HG03039 (cell line): ENCODE measurements around the gene GTF2A1L.
"Not testable (repeated sequence)": the region's sequence is repeated elsewhere in the genome, so short reads cannot be mapped to it uniquely, and the experiment has no call there.

Experiments used
- ATAC-seq: cut with Tn5 transposase; IDR thresholded peaks from one replicate; pipeline ENCODE4 v1.9.1; 2021; ENCODE audit warnings: mild to moderate bottlenecking, moderate library complexity; ENCODE audit not compliant: unreplicated experiment

Gene GTF2A1L

GRCh38 chr2:48617618-48618017 lies at the start of gene GTF2A1L:
Gene GTF2A1L, plus strand, starts transcription at chr2:48617856. Its CDS starts 19 bp downstream, at chr2:48617875.
- ATAC-seq: no peak

GRCh38 chr2:48568547-48568946 lies 49.1 kb upstream of the GTF2A1L start:
- ATAC-seq: no peak

- no peak for ATAC-seq
Observed at GRCh38 chr2:48569433-48569832, 48.2 kb upstream of the GTF2A1L start.

- ATAC-seq: no peak
Observed at GRCh38 chr2:48572816-48573215, 44.8 kb upstream of the GTF2A1L start.

GRCh38 chr2:48574353-48575287 lies 43.0 kb upstream of the GTF2A1L start:
- ATAC-seq: no peak

GRCh38 chr2:48578313-48578712 lies 39.3 kb upstream of the GTF2A1L start:
- ATAC-seq: no peak

GRCh38 chr2:48583961-48584360 lies 33.7 kb upstream of the GTF2A1L start:
- no peak for ATAC-seq

- ATAC-seq: no peak
Observed at GRCh38 chr2:48584551-48584950, 33.1 kb upstream of the GTF2A1L start.

GRCh38 chr2:48586433-48586832 lies 31.2 kb upstream of the GTF2A1L start:
- ATAC-seq: no peak

GRCh38 chr2:48587560-48587959 lies 30.1 kb upstream of the GTF2A1L start:
- no peak for ATAC-seq

- ATAC-seq: no peak
Observed at GRCh38 chr2:48587961-48588360, 29.7 kb upstream of the GTF2A1L start.

GRCh38 chr2:48588745-48589144 lies 28.9 kb upstream of the GTF2A1L start:
- ATAC-seq: no peak

GRCh38 chr2:48589170-48589767 lies 28.4 kb upstream of the GTF2A1L start:
- no peak for ATAC-seq

GRCh38 chr2:48590017-48590416 lies 27.6 kb upstream of the GTF2A1L start:
- no peak for ATAC-seq

GRCh38 chr2:48592067-48592466 lies 25.6 kb upstream of the GTF2A1L start:
- no peak for ATAC-seq

GRCh38 chr2:48596751-48597150 lies 20.9 kb upstream of the GTF2A1L start:
- not testable (repeated sequence) for ATAC-seq

- ATAC-seq: no peak
Observed at GRCh38 chr2:48597492-48597891, 20.2 kb upstream of the GTF2A1L start.

- ATAC-seq: no peak
Observed at GRCh38 chr2:48600204-48600813, 17.3 kb upstream of the GTF2A1L start.

- no peak for ATAC-seq
Observed at GRCh38 chr2:48600917-48601316, 16.7 kb upstream of the GTF2A1L start.

GRCh38 chr2:48601349-48601748 lies 16.3 kb upstream of the GTF2A1L start:
- no peak for ATAC-seq

- no peak for ATAC-seq
Observed at GRCh38 chr2:48605482-48606175, 12.0 kb upstream of the GTF2A1L start.
